ENCODE measurements around the gene GPC5. TPM values are rescaled to one million over a fixed set of nuclear protein-coding genes. Genes with fewer than 3 reads are reported as not detected.
"Not testable (repeated sequence)": the region's sequence is repeated elsewhere in the genome, so short reads cannot be mapped to it uniquely, and the experiment has no call there.

Gene GPC5
- total RNA-seq, 1 donor from 2014 or later: 0.99 TPM

- H3K36me3 Mint-ChIP-seq (ENCODE audit: low read depth): no peaks in the 10 kb centered on the region
- no peak for DNase-seq (ENCODE audit: low spot score)
- H3K9me3 Mint-ChIP-seq (ENCODE audit: low read depth): no peaks in the 10 kb centered on the region
- TF ChIP-seq CTCF (IDR thresholded peaks at IDR 0.05): no peak
- no peak overlapping the region for H3K4me3 Mint-ChIP-seq (ENCODE audit: unreplicated experiment)
- no peaks in the 10 kb centered on the region for H3K4me1 Mint-ChIP-seq (ENCODE audit: low read depth)
- no peaks in the 10 kb centered on the region for H3K27me3 Mint-ChIP-seq (ENCODE audit: low read depth)
- H3K27ac Mint-ChIP-seq (ENCODE audit: unreplicated experiment): no peak overlapping the region
These were observed 261.6 kb downstream of the GPC5 start for GRCh38 chr13:91660076-91660415.

- H3K36me3 Mint-ChIP-seq (ENCODE audit: low read depth): no peaks in the 10 kb centered on the region
- no peak overlapping the region for H3K4me3 Mint-ChIP-seq (ENCODE audit: unreplicated experiment)
- H3K4me1 Mint-ChIP-seq (ENCODE audit: low read depth): no peaks in the 10 kb centered on the region
- no peaks in the 10 kb centered on the region for H3K9me3 Mint-ChIP-seq (ENCODE audit: low read depth)
- no peaks in the 10 kb centered on the region for H3K27me3 Mint-ChIP-seq (ENCODE audit: low read depth)
- TF ChIP-seq CTCF (IDR thresholded peaks at IDR 0.05): no peak
- no peak for DNase-seq (ENCODE audit: low spot score)
- H3K27ac Mint-ChIP-seq (ENCODE audit: unreplicated experiment): no peak overlapping the region
These were observed 263.5 kb downstream of the GPC5 start for GRCh38 chr13:91661692-91662490.

GRCh38 chr13:91664039-91664438 lies 265.6 kb downstream of the GPC5 start:
- no peak overlapping the region for H3K4me3 Mint-ChIP-seq (ENCODE audit: unreplicated experiment)
- no peaks in the 10 kb centered on the region for H3K4me1 Mint-ChIP-seq (ENCODE audit: low read depth)
- no peak overlapping the region for H3K27ac Mint-ChIP-seq (ENCODE audit: unreplicated experiment)
- no peaks in the 10 kb centered on the region for H3K9me3 Mint-ChIP-seq (ENCODE audit: low read depth)
- no peak for TF ChIP-seq CTCF (IDR thresholded peaks at IDR 0.05)
- no peaks in the 10 kb centered on the region for H3K36me3 Mint-ChIP-seq (ENCODE audit: low read depth)
- DNase-seq (ENCODE audit: low spot score): no peak
- H3K27me3 Mint-ChIP-seq (ENCODE audit: low read depth): no peaks in the 10 kb centered on the region

- no peaks in the 10 kb centered on the region for H3K9me3 Mint-ChIP-seq (ENCODE audit: low read depth)
- no peaks in the 10 kb centered on the region for H3K4me1 Mint-ChIP-seq (ENCODE audit: low read depth)
- no peak for TF ChIP-seq CTCF (IDR thresholded peaks at IDR 0.05)
- no peaks in the 10 kb centered on the region for H3K27me3 Mint-ChIP-seq (ENCODE audit: low read depth)
- DNase-seq (ENCODE audit: low spot score): no peak
- H3K4me3 Mint-ChIP-seq (ENCODE audit: unreplicated experiment): no peak overlapping the region
- no peaks in the 10 kb centered on the region for H3K36me3 Mint-ChIP-seq (ENCODE audit: low read depth)
- no peak overlapping the region for H3K27ac Mint-ChIP-seq (ENCODE audit: unreplicated experiment)
These were observed 269.1 kb downstream of the GPC5 start for GRCh38 chr13:91667486-91667885.

- Mint-ChIP-seq H3K4me3 (ENCODE audit: unreplicated experiment) (no peak overlapping the region), H3K27me3 (ENCODE audit: low read depth) (no peaks in the 10 kb centered on the region), H3K4me1 (ENCODE audit: low read depth) (no peaks in the 10 kb centered on the region), H3K36me3 (ENCODE audit: low read depth) (no peaks in the 10 kb centered on the region), H3K9me3 (ENCODE audit: low read depth) (no peaks in the 10 kb centered on the region), H3K27ac (ENCODE audit: unreplicated experiment) (no peak overlapping the region)
- no peak for TF ChIP-seq CTCF (IDR thresholded peaks at IDR 0.05)
- no peak for DNase-seq (ENCODE audit: low spot score)
These were observed 270.6 kb downstream of the GPC5 start for GRCh38 chr13:91668866-91669495.

- H3K4me1 Mint-ChIP-seq (ENCODE audit: low read depth); H3K4me3 Mint-ChIP-seq (ENCODE audit: unreplicated experiment); H3K27me3 Mint-ChIP-seq (ENCODE audit: low read depth); DNase-seq (ENCODE audit: low spot score); H3K36me3 Mint-ChIP-seq (ENCODE audit: low read depth); H3K9me3 Mint-ChIP-seq (ENCODE audit: low read depth); H3K27ac Mint-ChIP-seq (ENCODE audit: unreplicated experiment): not testable (repeated sequence)
These were observed 275.9 kb downstream of the GPC5 start for GRCh38 chr13:91674347-91674746.

Measured in chondrocyte (in vitro differentiated cells).